Measurements from ENCODE around the gene TMBIM4.
A peak's percentile ranks its signal among the peaks of the same experiment; 100 is the strongest.

The TMBIM4 gene

GRCh38 chr12:66164349-66164821 lies 5.4 kb downstream of the TMBIM4 start:
- TF ChIP-seq POLR2AphosphoS5 (IDR thresholded peaks at IDR 0.05; ENCODE audit: low read depth, low read length) (no peak), POU2F2 (IDR thresholded peaks at IDR 0.05; ENCODE audit: low read depth, low read length) (no peak), TAF1 (IDR thresholded peaks at IDR 0.05; ENCODE audit: low read depth, low read length) (no peak), PAX5 (IDR thresholded peaks at IDR 0.05; ENCODE audit: insufficient read depth, low read length, severe bottlenecking) (no peak), POLR2A (IDR thresholded peaks at IDR 0.05; ENCODE audit: low read depth, low read length) (no peak), SPI1 (IDR thresholded peaks at IDR 0.05; ENCODE audit: low read depth, low read length) (no peak)
- DNase-seq (ENCODE audit: insufficient read length, low spot score): no peak
- FAIRE-seq: no peak

DNA sequence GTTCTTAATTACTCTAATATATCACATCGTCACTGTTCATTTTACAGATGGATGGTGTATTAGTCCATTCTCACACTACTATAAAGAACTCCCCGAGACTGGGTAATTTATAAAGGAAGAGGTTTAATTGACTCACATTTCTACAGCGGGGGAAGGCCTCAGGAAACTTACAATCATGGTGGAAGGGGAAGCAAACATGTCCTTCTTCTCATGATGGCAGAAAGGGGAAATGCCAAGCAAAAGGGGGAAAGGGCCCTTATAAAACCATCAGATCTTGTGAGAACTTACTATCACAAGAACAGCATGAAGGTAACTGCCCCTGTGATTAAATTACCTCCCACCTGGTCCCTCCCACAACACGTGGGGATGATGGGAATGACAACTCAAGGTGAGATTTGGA lies 6.5 kb downstream of the TMBIM4 start:
- TF ChIP-seq POU2F2 (IDR thresholded peaks at IDR 0.05; ENCODE audit: low read depth, low read length): no peak
- TF ChIP-seq SPI1 (IDR thresholded peaks at IDR 0.05; ENCODE audit: low read depth, low read length): no peak
- no peak for TF ChIP-seq TAF1 (IDR thresholded peaks at IDR 0.05; ENCODE audit: low read depth, low read length)
- TF ChIP-seq PAX5 (IDR thresholded peaks at IDR 0.05; ENCODE audit: insufficient read depth, low read length, severe bottlenecking): no peak
- TF ChIP-seq POLR2A (IDR thresholded peaks at IDR 0.05; ENCODE audit: low read depth, low read length): no peak
- no peak for TF ChIP-seq POLR2AphosphoS5 (IDR thresholded peaks at IDR 0.05; ENCODE audit: low read depth, low read length)
- FAIRE-seq (no peak), DNase-seq (ENCODE audit: insufficient read length, low spot score) (no peak)

GRCh38 chr12:66162701-66163100 lies 7.1 kb downstream of the TMBIM4 start:
- DNase-seq (ENCODE audit: insufficient read length, low spot score) (no peak), FAIRE-seq (no peak)
- no peak for TF ChIP-seq PAX5 (IDR thresholded peaks at IDR 0.05; ENCODE audit: insufficient read depth, low read length, severe bottlenecking)
- no peak for TF ChIP-seq POLR2A (IDR thresholded peaks at IDR 0.05; ENCODE audit: low read depth, low read length)
- no peak for TF ChIP-seq POU2F2 (IDR thresholded peaks at IDR 0.05; ENCODE audit: low read depth, low read length)
- TF ChIP-seq TAF1 (IDR thresholded peaks at IDR 0.05; ENCODE audit: low read depth, low read length): no peak
- no peak for TF ChIP-seq SPI1 (IDR thresholded peaks at IDR 0.05; ENCODE audit: low read depth, low read length)
- TF ChIP-seq POLR2AphosphoS5 (IDR thresholded peaks at IDR 0.05; ENCODE audit: low read depth, low read length): no peak

GRCh38 chr12:66160704-66161103 lies 9.1 kb downstream of the TMBIM4 start:
- TF ChIP-seq PAX5 (IDR thresholded peaks at IDR 0.05; ENCODE audit: insufficient read depth, low read length, severe bottlenecking) (no peak), TAF1 (IDR thresholded peaks at IDR 0.05; ENCODE audit: low read depth, low read length) (no peak), POU2F2 (IDR thresholded peaks at IDR 0.05; ENCODE audit: low read depth, low read length) (no peak), POLR2A (IDR thresholded peaks at IDR 0.05; ENCODE audit: low read depth, low read length) (no peak), POLR2AphosphoS5 (IDR thresholded peaks at IDR 0.05; ENCODE audit: low read depth, low read length) (no peak), SPI1 (IDR thresholded peaks at IDR 0.05; ENCODE audit: low read depth, low read length) (no peak)
- DNase-seq (ENCODE audit: insufficient read length, low spot score): no peak
- FAIRE-seq: no peak

GRCh38 chr12:66159123-66159522 lies 10.7 kb downstream of the TMBIM4 start:
- no peak for FAIRE-seq
- no peak for DNase-seq (ENCODE audit: insufficient read length, low spot score)
- TF ChIP-seq POLR2A (IDR thresholded peaks at IDR 0.05; ENCODE audit: low read depth, low read length) (no peak), SPI1 (IDR thresholded peaks at IDR 0.05; ENCODE audit: low read depth, low read length) (no peak), TAF1 (IDR thresholded peaks at IDR 0.05; ENCODE audit: low read depth, low read length) (no peak), POLR2AphosphoS5 (IDR thresholded peaks at IDR 0.05; ENCODE audit: low read depth, low read length) (no peak), PAX5 (IDR thresholded peaks at IDR 0.05; ENCODE audit: insufficient read depth, low read length, severe bottlenecking) (no peak), POU2F2 (IDR thresholded peaks at IDR 0.05; ENCODE audit: low read depth, low read length) (no peak)

DNA sequence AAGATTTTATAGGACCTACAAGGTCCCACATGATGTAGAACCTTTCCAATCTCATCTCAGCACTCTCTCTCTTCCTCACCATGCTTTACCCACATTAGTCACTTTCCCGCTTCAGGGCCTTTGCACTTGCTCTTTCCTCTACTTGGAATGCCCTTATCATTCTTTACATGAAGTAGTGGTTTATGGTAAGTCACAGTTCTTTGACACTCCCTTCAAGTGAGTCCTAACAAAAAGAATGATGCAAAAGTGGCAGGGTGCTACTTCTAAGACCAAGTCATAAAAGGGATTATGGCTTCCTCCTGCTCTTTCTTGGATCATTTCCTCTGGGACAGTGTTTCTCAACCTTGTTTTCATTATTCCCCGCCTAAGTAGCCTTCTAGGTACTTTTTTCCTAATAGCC lies 13.1 kb downstream of the TMBIM4 start:
- DNase-seq (ENCODE audit: insufficient read length, low spot score) (no peak), FAIRE-seq (no peak)
- no peak for TF ChIP-seq PAX5 (IDR thresholded peaks at IDR 0.05; ENCODE audit: insufficient read depth, low read length, severe bottlenecking)
- TF ChIP-seq POLR2A (IDR thresholded peaks at IDR 0.05; ENCODE audit: low read depth, low read length): no peak
- TF ChIP-seq TAF1 (IDR thresholded peaks at IDR 0.05; ENCODE audit: low read depth, low read length): no peak
- TF ChIP-seq SPI1 (IDR thresholded peaks at IDR 0.05; ENCODE audit: low read depth, low read length): no peak
- TF ChIP-seq POU2F2 (IDR thresholded peaks at IDR 0.05; ENCODE audit: low read depth, low read length): no peak

DNA sequence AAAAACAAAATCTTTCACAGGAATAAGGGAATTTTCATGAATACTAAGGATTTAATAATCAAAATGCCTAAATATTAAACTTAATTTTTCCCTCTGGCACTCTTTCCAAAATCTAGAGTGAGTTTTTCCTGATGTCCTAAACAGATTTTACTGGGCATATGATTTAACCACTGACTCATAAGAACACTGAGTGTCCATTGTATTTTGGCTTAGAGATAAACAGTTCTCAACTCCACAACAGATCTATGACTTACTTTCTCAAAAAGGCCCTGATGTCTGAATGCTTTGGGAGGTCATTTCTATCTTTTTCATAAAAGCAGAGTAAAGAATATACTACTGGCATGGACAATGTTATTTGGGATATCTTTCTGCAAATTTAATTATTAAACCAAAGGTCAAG lies 15.0 kb downstream of the TMBIM4 start:
- no peak for TF ChIP-seq TAF1 (IDR thresholded peaks at IDR 0.05; ENCODE audit: low read depth, low read length)
- no peak for TF ChIP-seq POLR2A (IDR thresholded peaks at IDR 0.05; ENCODE audit: low read depth, low read length)
- TF ChIP-seq SPI1 (IDR thresholded peaks at IDR 0.05; ENCODE audit: low read depth, low read length): no peak
- no peak for TF ChIP-seq PAX5 (IDR thresholded peaks at IDR 0.05; ENCODE audit: insufficient read depth, low read length, severe bottlenecking)
- no peak for TF ChIP-seq POLR2AphosphoS5 (IDR thresholded peaks at IDR 0.05; ENCODE audit: low read depth, low read length)
- TF ChIP-seq POU2F2 (IDR thresholded peaks at IDR 0.05; ENCODE audit: low read depth, low read length): no peak
- no peak for DNase-seq (ENCODE audit: insufficient read length, low spot score)
- FAIRE-seq: no peak

DNA sequence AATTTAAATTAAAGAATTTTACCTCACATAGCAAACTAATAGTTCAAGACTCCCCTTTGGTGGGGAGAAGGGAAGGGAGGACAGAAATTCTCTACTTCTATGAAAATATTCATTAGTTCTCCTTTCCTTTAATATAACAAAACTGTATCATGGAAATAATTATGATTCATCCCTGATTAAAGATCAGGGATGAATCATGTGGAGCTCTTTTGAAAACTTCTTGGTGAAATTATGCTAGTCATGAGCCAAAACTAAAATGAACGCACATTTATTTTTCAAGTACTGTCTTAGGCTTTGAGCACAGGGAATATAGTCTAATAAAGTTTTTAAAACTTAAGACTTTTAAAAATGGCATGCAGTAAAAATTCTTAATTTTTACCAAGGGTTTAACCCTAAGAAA lies 17.1 kb downstream of the TMBIM4 start:
- DNase-seq (ENCODE audit: insufficient read length, low spot score) (no peak), FAIRE-seq (no peak)
- TF ChIP-seq POU2F2 (IDR thresholded peaks at IDR 0.05; ENCODE audit: low read depth, low read length): no peak
- no peak for TF ChIP-seq PAX5 (IDR thresholded peaks at IDR 0.05; ENCODE audit: insufficient read depth, low read length, severe bottlenecking)
- no peak for TF ChIP-seq POLR2A (IDR thresholded peaks at IDR 0.05; ENCODE audit: low read depth, low read length)
- no peak for TF ChIP-seq SPI1 (IDR thresholded peaks at IDR 0.05; ENCODE audit: low read depth, low read length)
- no peak for TF ChIP-seq TAF1 (IDR thresholded peaks at IDR 0.05; ENCODE audit: low read depth, low read length)
- TF ChIP-seq POLR2AphosphoS5 (IDR thresholded peaks at IDR 0.05; ENCODE audit: low read depth, low read length): no peak

DNA sequence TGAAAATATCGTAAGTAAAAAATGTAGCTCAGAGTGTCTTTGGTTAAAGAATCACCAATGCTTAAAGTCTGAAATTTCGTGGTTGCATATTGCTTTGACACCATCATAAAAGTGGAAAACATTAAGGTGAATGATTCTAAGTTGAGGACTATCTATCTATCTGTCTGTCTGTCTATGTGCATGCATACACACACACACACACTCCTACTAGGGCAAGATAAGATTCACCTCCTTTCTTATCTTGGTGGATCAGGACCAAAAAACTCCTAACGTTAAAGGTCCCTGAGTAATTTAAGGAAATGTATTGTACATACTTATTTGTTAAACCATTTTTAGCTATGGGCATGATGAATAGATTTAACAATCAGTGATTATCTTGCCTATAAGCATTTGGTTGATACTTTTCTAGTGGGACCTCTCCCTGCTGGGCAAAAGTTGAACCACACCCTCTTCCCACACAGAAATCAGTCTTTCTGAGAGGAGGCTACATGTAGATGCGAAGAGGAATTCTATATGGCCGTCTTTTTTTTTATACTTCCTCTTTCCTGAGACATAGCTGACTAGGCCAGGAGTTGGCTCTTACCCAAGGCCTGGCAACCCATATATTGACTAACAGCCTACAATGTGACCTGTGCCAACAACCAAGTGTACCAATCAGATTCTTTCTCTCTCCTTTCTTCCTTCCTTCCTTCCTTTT lies 19.9 kb downstream of the TMBIM4 start:
- TF ChIP-seq POLR2AphosphoS5 (IDR thresholded peaks at IDR 0.05; ENCODE audit: low read depth, low read length) (no peak), POLR2A (IDR thresholded peaks at IDR 0.05; ENCODE audit: low read depth, low read length) (no peak), SPI1 (IDR thresholded peaks at IDR 0.05; ENCODE audit: low read depth, low read length) (no peak), POU2F2 (IDR thresholded peaks at IDR 0.05; ENCODE audit: low read depth, low read length) (no peak), TAF1 (IDR thresholded peaks at IDR 0.05; ENCODE audit: low read depth, low read length) (no peak), PAX5 (IDR thresholded peaks at IDR 0.05; ENCODE audit: insufficient read depth, low read length, severe bottlenecking) (no peak)
- DNase-seq (ENCODE audit: insufficient read length, low spot score) (no peak), FAIRE-seq (peak; percentile 20)
